ENCODE results near the gene HEXIM1.

DNA sequence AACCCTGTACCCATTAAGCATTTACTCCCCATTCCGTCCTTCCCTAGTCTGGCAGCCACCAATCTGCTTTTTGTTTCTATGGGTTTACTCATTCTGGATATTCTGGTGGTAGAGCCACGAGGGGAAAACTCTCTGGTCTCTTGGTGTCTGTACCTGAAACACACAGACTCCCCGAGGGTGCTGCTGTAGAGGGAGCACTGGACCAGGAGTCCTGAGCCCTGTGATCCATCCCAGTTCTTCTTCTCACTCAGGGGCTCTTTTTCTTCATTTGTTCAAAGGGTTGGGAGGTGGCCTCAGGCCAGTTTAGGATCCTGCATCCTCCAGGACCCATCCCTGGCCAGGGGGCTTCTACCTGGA is 27.5 kb downstream of the HEXIM1 start:
- TF ChIP-seq, protein P1, sequence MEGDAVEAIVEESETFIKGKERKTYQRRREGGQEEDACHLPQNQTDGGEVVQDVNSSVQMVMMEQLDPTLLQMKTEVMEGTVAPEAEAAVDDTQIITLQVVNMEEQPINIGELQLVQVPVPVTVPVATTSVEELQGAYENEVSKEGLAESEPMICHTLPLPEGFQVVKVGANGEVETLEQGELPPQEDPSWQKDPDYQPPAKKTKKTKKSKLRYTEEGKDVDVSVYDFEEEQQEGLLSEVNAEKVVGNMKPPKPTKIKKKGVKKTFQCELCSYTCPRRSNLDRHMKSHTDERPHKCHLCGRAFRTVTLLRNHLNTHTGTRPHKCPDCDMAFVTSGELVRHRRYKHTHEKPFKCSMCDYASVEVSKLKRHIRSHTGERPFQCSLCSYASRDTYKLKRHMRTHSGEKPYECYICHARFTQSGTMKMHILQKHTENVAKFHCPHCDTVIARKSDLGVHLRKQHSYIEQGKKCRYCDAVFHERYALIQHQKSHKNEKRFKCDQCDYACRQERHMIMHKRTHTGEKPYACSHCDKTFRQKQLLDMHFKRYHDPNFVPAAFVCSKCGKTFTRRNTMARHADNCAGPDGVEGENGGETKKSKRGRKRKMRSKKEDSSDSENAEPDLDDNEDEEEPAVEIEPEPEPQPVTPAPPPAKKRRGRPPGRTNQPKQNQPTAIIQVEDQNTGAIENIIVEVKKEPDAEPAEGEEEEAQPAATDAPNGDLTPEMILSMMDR (IDR thresholded peaks at IDR 0.05 in 4 of 5, conservative IDR thresholded peaks at IDR 0.05 in 1 of 5), result no peak
- TF ChIP-seq POLR2A (IDR thresholded peaks at IDR 0.05), result no peak

Measured in gastrocnemius medialis (tissue), 4 donors.